ENCODE results near the gene XYLB.

- TF ChIP-seq, protein P1, sequence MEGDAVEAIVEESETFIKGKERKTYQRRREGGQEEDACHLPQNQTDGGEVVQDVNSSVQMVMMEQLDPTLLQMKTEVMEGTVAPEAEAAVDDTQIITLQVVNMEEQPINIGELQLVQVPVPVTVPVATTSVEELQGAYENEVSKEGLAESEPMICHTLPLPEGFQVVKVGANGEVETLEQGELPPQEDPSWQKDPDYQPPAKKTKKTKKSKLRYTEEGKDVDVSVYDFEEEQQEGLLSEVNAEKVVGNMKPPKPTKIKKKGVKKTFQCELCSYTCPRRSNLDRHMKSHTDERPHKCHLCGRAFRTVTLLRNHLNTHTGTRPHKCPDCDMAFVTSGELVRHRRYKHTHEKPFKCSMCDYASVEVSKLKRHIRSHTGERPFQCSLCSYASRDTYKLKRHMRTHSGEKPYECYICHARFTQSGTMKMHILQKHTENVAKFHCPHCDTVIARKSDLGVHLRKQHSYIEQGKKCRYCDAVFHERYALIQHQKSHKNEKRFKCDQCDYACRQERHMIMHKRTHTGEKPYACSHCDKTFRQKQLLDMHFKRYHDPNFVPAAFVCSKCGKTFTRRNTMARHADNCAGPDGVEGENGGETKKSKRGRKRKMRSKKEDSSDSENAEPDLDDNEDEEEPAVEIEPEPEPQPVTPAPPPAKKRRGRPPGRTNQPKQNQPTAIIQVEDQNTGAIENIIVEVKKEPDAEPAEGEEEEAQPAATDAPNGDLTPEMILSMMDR (IDR thresholded peaks at IDR 0.05) = no peak
- no peak for TF ChIP-seq EP300 (IDR thresholded peaks at IDR 0.05)
- no peak for TF ChIP-seq POLR2A (IDR thresholded peaks at IDR 0.05)
These were observed 107.3 kb downstream of the XYLB start for GRCh38 chr3:38453913-38454177.
